GM18870 (cell line): ENCODE data around the gene OR2D3.
"Not testable (repeated sequence)": the region's sequence is repeated elsewhere in the genome, so short reads cannot be mapped to it uniquely, and the experiment has no call there.

Experiments used
- ATAC-seq: cut with Tn5 transposase; IDR thresholded peaks from one replicate; pipeline ENCODE4 v1.9.1; 2021; ENCODE audit warnings: moderate library complexity; ENCODE audit not compliant: unreplicated experiment

OR2D3 gene

GRCh38 chr11:6920702-6921101, at the start of gene OR2D3:
Gene OR2D3 (plus strand): TSS chr11:6921002. CDS start chr11:6921002, 0 bp downstream.
- no peak for ATAC-seq

- ATAC-seq = no peak
Observed at GRCh38 chr11:6871278-6871677, 49.5 kb upstream of the OR2D3 start.

GRCh38 chr11:6875761-6876160, 45.0 kb upstream of the OR2D3 start:
- no peak for ATAC-seq

- ATAC-seq = no peak
Observed at GRCh38 chr11:6876325-6876724, 44.5 kb upstream of the OR2D3 start, which contains the start of gene OR10A4. Gene OR10A4 (plus strand): TSS chr11:6876625. CDS start chr11:6876648, 23 bp downstream.

GRCh38 chr11:6876914-6877313, 43.9 kb upstream of the OR2D3 start:
- ATAC-seq = no peak

- ATAC-seq = no peak
Observed at GRCh38 chr11:6882751-6883150, 38.1 kb upstream of the OR2D3 start.

- not testable (repeated sequence) for ATAC-seq
Observed at GRCh38 chr11:6887711-6888110, 33.1 kb upstream of the OR2D3 start.

- no peak for ATAC-seq
Observed at GRCh38 chr11:6888830-6889229, 32.0 kb upstream of the OR2D3 start.

- no peak for ATAC-seq
Observed at GRCh38 chr11:6889835-6890234, 31.0 kb upstream of the OR2D3 start.

GRCh38 chr11:6892400-6892799, 28.4 kb upstream of the OR2D3 start, which contains the start of gene OR2D2:
Gene OR2D2 (minus strand): TSS chr11:6892500. CDS start chr11:6892500, 0 bp downstream.
- no peak for ATAC-seq

GRCh38 chr11:6894097-6894496, 26.7 kb upstream of the OR2D3 start:
- ATAC-seq = no peak

- ATAC-seq = peak; percentile 93
Observed at GRCh38 chr11:6895010-6895409, 25.8 kb upstream of the OR2D3 start.

GRCh38 chr11:6898911-6899310, 21.9 kb upstream of the OR2D3 start:
- no peak for ATAC-seq

GRCh38 chr11:6900327-6900999, 20.3 kb upstream of the OR2D3 start:
- ATAC-seq = no peak

GRCh38 chr11:6904804-6905203, 16.0 kb upstream of the OR2D3 start:
- not testable (repeated sequence) for ATAC-seq

GRCh38 chr11:6911378-6911777, 9.4 kb upstream of the OR2D3 start:
- ATAC-seq = no peak

GRCh38 chr11:6911948-6912347, 8.9 kb upstream of the OR2D3 start:
- no peak for ATAC-seq

GRCh38 chr11:6919698-6920097, 1.1 kb upstream of the OR2D3 start:
- ATAC-seq = no peak

- ATAC-seq = no peak
Observed at GRCh38 chr11:6925007-6925577, 4.3 kb downstream of the OR2D3 start.

GRCh38 chr11:6925636-6926207, 4.9 kb downstream of the OR2D3 start:
- ATAC-seq = peak; percentile 2

- peak; percentile 71 for ATAC-seq
Observed at GRCh38 chr11:6926208-6927029, 5.6 kb downstream of the OR2D3 start, which contains the start of gene ZNF215. Gene ZNF215 (plus strand): TSS chr11:6926426. CDS start chr11:6932273, 5,847 bp downstream.
